HG02642 (cell line): Measurements from ENCODE around the gene UBAC2.
A peak's percentile ranks its signal among the peaks of the same experiment; 100 is the strongest.

Experiments
- ATAC-seq: cut with Tn5 transposase; IDR thresholded peaks from one replicate; pipeline ENCODE4 v1.9.1; 2021; ENCODE audit warnings: mild to moderate bottlenecking; ENCODE audit not compliant: unreplicated experiment, poor library complexity

UBAC2 gene

DNA sequence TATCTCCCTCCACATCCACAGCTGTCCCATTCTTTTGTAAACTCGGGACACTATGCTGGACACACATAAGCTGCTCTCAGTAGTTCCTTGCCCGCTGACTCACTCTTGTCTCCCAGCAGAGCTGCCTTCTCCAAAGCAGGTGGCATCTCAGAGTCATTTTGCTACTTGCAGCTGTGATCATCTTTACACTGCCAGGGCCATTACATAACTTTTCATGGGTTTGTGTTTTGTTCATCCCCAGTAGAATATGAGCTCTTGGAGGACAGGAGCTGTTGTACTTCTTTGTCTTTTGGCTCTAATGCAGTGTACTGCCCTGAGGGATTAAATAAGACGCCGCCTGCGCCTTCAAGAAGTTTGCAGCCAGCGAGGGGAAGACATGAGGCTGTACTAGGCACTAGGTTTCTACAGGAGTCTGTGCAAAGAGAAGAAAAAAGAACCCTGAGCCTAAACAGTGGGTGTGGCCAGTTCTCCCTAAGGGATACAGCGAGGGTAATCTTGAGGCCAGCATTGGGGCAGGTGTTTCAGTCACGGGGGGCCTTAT, 147.3 kb downstream of the UBAC2 start:
- peak; percentile 65 for ATAC-seq

DNA sequence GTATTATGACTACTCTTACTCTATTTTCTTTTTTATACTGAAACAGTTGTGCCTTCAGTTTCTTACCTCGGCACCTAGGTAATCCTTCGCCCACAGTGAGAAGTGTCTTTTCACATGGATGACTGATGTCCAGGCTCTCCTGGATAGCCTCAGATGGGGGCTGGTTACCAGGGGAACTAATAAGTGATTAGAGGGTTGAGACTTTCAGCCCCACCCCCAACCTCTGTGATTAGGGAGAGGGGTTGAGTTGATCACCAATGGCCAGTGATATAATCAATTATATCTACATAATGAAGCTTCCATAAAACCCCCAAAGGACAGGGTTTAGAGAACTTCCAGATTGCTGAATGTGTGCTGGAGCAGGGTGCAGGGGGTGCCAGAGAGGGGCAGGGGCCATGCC, 149.5 kb downstream of the UBAC2 start:
- ATAC-seq, result no peak

DNA sequence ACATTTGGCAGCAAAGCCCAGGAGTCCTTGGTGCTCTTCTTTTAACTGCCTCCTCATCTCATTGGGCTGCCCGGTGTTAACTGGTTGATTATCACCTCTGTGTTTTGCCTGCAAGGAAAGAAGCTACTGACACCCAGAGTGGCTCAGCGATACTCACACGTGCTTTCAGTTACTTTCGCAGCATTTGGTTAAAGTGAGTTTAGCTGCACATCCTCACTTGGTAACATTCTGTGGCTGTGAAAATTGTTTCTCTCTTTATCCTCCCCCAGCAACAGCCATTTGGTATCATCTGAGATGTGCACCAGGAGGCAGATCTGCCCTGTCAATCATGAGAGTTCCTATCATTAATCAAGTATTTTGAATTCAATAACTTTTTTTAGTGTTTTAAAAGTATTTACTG, 151.1 kb downstream of the UBAC2 start:
- ATAC-seq, result no peak

DNA sequence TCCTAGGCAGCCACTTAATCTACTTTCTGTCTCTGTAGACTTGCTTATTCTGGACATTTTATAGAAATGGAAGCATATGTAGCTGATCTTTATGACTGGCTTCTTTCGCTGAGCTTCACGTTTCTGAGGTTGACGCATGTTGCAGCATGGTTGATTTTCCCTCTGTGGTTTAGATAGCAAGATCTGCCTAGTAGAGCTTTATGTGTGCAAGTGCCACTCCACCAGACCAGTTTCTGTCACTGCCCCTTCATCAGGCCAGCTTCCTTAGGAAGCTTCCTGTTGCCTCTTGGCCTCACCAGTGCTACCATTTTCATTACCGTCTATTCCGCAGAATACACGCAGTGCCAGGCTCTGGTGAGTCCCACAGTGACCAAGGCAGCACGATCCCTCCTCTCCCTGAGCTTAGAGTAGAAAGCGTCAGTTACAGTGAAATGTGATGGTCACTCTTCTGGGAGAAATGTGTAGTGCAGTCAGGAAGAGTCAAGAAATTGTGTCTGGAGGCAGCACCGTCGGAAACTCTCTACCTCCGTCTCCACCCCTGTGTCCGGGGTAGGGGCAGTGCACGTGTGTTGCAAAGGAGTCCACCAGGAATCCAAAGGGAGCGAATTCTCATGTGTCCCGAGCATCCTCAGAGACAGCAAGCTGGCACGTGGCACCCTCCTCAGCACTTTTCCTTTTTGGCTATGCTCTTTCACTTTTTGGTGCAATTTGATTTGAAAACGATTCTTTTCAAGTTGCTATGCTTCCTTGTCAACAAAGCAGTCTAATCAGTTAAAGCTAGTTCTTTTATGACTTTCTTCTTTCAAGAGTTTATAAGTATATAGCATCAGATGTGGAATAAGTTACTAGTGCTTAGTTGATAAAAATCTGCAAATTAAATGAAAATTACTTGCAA, 151.9 kb downstream of the UBAC2 start:
- ATAC-seq, result no peak

- no peak for ATAC-seq
These were observed 152.6 kb downstream of the UBAC2 start for GRCh38 chr13:99353246-99353600.

GRCh38 chr13:99353836-99354235, 153.2 kb downstream of the UBAC2 start:
- peak; percentile 4 for ATAC-seq

- ATAC-seq, result peak; percentile 25
These were observed 153.8 kb downstream of the UBAC2 start for GRCh38 chr13:99354371-99354951.

DNA sequence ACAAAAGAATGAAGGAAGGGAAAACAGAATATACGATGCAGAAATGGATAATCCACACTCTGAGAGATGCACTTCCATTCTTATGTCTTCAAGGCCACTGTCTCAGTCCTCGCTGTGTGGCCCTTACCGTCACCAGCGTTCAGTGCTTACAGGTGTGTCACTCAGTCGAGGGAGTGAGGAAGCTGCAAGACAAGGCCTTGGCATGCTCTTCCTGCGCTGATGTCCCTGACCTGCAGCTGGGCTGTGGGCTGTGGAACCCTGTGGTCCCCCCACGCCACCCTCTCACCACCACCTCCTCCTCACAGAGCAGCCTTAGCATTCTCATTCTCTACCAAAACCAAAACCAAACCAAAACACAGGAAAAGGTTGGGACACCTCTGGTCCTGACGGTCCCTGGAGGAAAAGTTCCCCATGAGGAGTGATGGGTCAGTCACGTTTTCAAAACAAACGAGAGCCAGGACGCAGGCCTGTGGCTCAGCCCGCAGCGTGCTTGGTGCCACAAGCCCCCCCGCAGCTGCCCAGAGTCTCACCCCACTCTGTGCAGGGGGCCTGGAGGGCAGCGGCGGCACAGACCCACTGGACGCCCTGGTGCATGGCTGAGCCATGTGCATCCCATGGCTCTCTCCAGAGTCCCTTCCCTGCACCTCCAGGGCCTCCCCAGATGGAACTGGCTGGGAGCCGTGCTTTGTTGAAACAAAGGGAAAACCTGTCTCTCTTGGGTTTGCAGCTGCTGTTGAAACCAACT, 154.8 kb downstream of the UBAC2 start:
- no peak for ATAC-seq

- no peak for ATAC-seq
These were observed 155.3 kb downstream of the UBAC2 start for GRCh38 chr13:99356012-99356261.

- ATAC-seq, result peak; percentile 46
These were observed 155.8 kb downstream of the UBAC2 start for GRCh38 chr13:99356262-99357091.

- peak; percentile 42 for ATAC-seq
These were observed 156.5 kb downstream of the UBAC2 start for GRCh38 chr13:99357131-99357596.

GRCh38 chr13:99357941-99358340, 157.3 kb downstream of the UBAC2 start:
- ATAC-seq, result no peak

- ATAC-seq, result no peak
These were observed 158.9 kb downstream of the UBAC2 start for GRCh38 chr13:99359528-99359927.

DNA sequence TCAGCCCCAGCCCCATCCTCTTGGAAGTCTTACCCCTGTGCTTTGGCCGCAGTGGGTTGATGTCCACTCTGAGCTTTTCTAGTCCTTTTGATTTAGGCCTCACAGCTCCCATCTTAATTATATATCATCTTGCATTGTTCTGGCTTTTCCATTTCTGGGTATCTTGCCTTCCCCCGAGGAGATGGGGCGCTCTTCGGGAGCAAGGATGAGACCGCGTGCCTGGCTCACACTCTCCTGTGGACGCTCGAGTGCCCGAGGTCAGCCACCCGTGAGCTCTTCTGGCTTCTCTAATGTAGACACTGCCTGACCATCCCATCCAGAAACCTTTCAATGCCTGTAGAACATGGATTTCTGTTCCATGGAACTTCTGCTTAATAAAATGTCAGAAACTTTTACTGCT, 160.0 kb downstream of the UBAC2 start:
- ATAC-seq, result no peak

DNA sequence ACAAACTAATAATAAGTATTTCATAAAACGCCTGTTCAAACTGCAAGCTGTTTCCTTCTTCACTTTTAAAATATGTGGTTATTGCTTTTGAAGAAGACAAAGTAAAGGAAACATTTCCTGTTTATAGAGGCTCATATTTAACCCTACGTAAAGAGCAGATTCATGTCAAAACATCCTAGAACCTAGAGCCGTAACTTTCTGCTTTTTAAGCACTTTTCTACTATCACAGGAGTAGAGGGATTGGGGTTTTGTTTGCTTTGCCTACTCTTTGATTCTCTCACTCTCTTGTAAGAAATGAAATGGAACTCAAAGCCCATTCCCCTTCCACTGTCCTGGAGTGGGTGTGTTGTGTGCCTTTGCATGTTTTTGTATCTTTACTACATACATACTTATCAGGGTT, 160.5 kb downstream of the UBAC2 start:
- ATAC-seq, result no peak

DNA sequence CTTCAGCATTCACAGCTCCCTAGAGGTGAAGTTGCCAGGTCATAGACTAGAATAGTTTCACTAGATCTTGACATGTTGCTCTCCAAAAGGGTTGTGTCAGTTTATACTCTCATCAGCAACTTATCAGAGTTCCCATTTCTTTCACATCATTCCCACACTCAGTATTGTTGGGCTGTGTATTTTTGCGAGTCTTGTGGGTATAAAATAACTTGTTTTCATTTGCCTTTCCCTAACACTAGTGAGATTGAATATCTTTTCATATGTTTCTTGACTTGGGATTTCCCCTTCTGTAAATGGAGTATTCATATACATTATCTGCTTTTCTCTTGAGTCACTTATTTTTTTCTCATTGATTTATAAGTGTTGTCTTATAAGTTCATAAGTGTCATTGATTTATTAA, 161.7 kb downstream of the UBAC2 start:
- no peak for ATAC-seq

- no peak for ATAC-seq
These were observed 162.7 kb downstream of the UBAC2 start for GRCh38 chr13:99363391-99363790.

DNA sequence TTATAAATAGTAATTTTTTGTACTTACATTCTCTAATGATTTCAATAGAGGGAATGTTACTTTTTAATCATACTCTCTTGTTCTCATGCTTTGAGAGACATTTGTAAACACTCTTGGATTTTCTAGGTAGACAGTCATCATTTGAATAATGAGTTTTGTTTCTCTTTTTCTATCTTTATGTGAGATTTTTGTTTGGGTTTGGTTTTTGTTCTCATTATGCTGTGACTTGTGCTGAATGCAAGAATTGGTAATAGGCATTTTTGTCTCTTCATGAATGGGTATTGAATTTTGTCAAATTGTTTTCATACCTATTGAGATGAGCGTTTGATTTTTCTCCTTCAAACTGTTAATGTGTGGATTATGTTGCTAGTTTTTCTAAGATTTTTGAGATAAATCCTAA, 163.3 kb downstream of the UBAC2 start:
- ATAC-seq, result peak; percentile 34

GRCh38 chr13:99366075-99366987, 165.7 kb downstream of the UBAC2 start:
- ATAC-seq, result no peak
